Pons (tissue), 1 donor: Measurements from ENCODE around the gene CREB5.
A peak's percentile ranks its signal among the peaks of the same experiment; 100 is the strongest.
"Not testable (repeated sequence)": the region's sequence is repeated elsewhere in the genome, so short reads cannot be mapped to it uniquely, and the experiment has no call there.

Experiments
- DNase-seq: peaks from one replicate; pipeline ENCODE4 v3.0.0-alpha.2; 2016; ENCODE audit warnings: low spot score

The CREB5 gene

GRCh38 chr7:28813243-28813962, 401.1 kb downstream of the CREB5 start:
- peak; percentile 19 for DNase-seq

GRCh38 chr7:28815369-28815927, 403.1 kb downstream of the CREB5 start:
- no peak for DNase-seq

GRCh38 chr7:28815928-28816373, 403.6 kb downstream of the CREB5 start:
- no peak for DNase-seq

DNA sequence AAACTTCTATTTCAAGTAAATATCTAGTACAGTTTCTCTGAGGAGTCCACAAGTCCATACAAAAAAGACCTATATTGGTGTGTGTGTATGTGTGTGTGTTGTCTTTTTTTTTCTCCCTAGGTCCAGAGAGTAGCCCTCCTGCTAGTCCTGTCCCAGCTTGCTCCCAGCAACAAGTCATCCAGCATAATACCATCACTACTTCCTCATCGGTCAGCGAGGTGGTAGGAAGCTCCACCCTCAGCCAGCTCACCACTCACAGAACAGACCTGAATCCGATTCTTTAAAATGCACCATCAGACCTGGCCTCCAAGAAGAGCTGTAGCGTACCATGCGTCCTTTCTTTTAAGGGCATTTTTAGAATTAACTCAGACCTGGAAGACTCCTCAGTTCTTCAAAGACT, 406.7 kb downstream of the CREB5 start:
- DNase-seq, result no peak

GRCh38 chr7:28823582-28823981, 411.3 kb downstream of the CREB5 start:
- no peak for DNase-seq

DNA sequence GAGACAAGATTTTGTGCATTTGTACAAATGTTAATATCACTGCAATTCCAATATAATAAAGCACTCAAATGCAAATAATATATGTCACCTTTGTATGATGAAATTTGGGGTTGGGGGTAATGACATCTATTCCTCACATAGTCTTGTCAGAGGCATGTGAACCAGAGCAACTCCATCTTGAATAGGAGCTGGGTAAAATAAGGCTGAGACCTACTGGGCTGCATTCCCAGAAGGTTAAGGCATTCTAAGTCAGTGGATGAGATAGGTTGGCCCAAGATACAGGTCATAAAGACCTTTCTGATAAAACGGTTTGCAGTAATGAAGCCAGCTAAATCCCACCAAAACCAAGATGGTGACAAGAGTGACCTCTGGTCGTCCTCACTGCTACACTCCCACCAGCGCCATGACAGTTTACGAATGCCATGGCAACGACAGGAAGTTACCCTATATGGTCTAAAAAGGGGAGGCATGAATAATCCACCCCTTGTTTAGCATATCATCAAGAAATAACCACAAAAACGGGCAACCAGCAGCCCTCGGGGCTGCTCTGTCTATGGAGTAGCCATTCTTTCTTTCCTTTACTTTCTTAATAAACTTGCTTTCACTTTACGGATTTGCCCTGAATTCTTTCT, 413.6 kb downstream of the CREB5 start:
- not testable (repeated sequence) for DNase-seq

DNA sequence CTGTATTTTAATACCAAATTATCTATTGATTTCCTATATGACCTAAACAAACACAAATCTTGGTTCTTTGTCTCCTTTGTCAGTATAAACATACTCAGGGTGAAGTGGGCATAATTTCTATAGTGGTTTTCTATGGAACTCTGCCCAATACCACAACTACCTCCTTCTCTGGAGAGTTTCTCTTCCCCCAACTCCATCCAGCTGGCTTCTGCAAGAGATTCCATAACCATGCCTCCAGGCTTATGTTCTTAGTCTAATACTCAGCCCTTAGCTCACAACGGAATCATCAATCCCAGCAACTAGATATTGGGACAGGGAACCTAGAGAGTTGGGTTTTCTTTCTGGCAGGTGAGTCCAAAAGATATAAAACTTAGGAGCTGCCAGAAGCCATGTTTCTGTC, 418.5 kb downstream of the CREB5 start:
- peak; percentile 36 for DNase-seq

GRCh38 chr7:28832669-28833068, 420.4 kb downstream of the CREB5 start:
- DNase-seq, result no peak

DNA sequence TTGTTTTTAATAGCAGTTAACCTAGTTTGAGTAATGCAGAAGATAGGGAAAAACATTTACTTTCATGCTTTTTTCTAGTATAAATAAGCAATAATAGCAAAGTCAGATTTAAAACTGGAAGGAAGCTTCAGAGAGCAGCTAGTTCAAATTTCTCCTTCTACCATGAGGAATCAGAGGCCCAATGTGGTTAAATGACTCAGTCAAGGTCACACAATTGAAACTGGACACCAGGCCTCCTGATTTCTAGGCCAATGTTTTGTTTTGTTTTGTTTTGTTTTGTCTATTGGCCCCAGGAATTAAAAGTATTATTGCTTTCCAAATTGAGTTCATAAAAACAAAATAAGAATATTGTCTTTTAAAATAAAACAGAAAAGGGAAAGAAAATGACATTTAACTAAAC, 423.5 kb downstream of the CREB5 start:
- DNase-seq, result no peak

GRCh38 chr7:28836716-28837115, 424.4 kb downstream of the CREB5 start:
- no peak for DNase-seq

GRCh38 chr7:28837216-28837615, 424.9 kb downstream of the CREB5 start:
- no peak for DNase-seq

GRCh38 chr7:28840592-28840995, 428.3 kb downstream of the CREB5 start:
- peak; percentile 32 for DNase-seq

DNA sequence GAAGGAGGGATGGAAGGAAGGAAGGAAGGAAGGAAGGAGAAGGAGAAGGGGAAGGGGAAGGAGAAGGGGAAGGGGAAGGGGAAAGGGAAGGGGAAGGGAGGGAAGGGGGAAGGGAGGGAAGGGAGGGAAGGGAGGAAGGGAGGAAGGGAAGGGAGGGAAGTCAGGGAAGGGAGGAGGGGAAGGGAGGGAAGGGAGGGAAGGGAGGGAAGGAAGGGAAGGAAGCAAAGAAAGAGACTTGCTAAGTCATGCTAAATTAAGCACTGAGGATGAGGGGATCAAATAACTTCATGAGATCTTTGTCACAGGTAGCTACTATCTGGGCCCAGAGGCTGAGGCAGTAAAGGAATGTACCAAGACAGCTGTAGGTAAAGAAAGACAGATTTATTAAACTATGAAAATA, 429.4 kb downstream of the CREB5 start:
- no peak for DNase-seq

- DNase-seq, result no peak
Measured at GRCh38 chr7:28842769-28843295, 430.5 kb downstream of the CREB5 start.

GRCh38 chr7:28845106-28845505, 432.8 kb downstream of the CREB5 start:
- DNase-seq, result no peak

GRCh38 chr7:28847176-28847575, 434.9 kb downstream of the CREB5 start:
- no peak for DNase-seq

GRCh38 chr7:28847681-28848080, 435.4 kb downstream of the CREB5 start:
- no peak for DNase-seq

GRCh38 chr7:28848906-28849305, 436.6 kb downstream of the CREB5 start:
- DNase-seq, result no peak

DNA sequence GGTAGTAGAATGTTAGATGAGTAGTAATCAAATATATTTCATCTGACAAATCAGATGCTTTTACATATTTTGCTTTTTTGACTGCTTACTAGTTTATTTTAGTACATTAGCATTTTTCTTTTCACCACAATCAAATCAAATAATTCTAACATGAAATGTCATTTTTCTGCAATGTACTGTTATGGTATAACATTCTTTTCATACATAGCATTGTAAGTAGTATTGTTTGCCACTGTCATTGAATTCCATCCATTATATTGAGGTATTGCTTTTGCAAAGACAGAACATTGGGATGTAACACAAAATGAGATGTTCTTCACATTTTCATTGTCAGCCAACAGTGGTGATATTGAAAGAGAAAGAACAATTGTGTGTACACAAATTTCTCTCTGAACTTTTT, 438.4 kb downstream of the CREB5 start:
- no peak for DNase-seq

DNA sequence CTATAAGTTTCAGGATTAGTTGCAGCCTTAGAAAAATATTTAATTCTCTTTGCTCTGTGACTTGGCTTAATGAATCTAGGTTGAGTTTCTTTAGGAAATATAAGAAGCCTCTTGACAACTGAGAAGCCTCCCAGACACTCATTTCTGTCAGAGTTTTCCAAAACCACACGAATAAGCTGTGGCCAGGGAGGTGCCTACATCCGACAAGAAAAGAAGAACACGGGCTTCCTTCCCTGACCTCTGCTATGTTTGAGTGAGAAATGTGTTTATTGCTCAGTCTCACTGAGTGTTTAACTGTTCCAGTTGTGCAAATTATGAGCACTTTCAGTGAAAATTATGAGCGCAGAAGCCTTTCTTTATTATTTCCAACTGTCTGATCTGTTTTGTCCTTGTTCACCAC, 440.8 kb downstream of the CREB5 start:
- peak; percentile 34 for DNase-seq

DNA sequence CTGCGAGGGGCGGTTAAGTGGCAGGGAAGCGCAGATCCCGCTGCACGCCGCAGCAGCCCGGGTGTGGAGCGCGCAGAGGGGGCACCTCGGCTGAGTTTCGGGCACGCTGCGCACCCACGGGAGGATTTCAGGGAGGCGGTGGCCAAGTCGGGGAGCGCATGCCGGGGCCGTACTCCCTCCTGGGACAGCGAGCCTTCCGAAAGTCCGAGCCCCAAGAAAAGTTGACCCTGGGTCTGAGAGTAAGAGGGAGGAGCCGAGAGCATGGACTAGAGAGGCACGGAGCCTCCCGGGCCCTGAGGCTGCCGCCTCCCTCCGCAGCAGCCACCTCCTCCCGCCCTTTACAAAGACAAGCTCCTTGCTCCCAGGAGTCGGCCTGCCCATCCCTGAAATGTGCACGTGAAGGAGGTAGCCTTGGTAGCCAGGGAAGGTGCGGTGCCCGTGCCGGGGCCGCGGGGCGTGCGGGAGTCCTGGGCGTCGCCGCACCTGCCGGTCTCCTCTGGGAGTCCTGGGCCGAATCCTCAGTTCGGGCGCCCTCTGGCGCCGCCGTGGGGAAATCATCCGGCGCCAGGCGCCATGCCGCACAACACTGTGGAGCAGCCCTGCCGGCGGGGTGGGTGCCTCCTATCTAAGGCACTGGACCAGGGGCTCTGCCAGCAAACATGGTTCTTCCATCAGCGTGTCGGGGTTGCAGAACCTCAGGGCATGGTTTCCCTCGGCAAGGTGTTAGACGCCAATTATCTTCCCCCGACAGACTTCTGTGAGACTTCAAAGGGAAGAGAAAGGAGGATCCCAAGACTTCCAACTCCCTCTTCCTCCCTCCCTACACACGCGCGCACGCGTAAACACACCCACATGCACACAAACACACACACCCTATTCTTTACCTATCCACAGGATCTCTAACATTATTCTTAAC, 441.8 kb downstream of the CREB5 start:
- DNase-seq, result peak; percentile 83

- DNase-seq, result no peak
Measured at GRCh38 chr7:28854750-28855074, 442.4 kb downstream of the CREB5 start.
